Cardiac fibroblast (primary cell): ENCODE results near the gene BSX.

ENCODE experiments used
- DNase-seq, 2 donors: peaks; one replicate each; pipeline versions ENCODE4 v3.0.0 to v3.0.0-alpha.2; 2010; ENCODE audit warnings: low read depth in 2 of 2
- H3K4me3 ChIP-seq, 2 donors: replicated peaks in 1 of 2; 1 replicate in 1 of 2; 2 replicates in 1 of 2; pipeline ENCODE4 v1.5.1; 2011; ENCODE audit warnings: low read depth in 2 of 2, low read length in 2 of 2, mild to moderate bottlenecking in 2 of 2, moderate library complexity in 1 of 2
- CTCF ChIP-seq: IDR thresholded peaks from one replicate; pipeline ENCODE4 v1.5.1; 2011; ENCODE audit warnings: low read depth, mild to moderate bottlenecking, low read length, inconsistent platforms

Gene BSX

DNA sequence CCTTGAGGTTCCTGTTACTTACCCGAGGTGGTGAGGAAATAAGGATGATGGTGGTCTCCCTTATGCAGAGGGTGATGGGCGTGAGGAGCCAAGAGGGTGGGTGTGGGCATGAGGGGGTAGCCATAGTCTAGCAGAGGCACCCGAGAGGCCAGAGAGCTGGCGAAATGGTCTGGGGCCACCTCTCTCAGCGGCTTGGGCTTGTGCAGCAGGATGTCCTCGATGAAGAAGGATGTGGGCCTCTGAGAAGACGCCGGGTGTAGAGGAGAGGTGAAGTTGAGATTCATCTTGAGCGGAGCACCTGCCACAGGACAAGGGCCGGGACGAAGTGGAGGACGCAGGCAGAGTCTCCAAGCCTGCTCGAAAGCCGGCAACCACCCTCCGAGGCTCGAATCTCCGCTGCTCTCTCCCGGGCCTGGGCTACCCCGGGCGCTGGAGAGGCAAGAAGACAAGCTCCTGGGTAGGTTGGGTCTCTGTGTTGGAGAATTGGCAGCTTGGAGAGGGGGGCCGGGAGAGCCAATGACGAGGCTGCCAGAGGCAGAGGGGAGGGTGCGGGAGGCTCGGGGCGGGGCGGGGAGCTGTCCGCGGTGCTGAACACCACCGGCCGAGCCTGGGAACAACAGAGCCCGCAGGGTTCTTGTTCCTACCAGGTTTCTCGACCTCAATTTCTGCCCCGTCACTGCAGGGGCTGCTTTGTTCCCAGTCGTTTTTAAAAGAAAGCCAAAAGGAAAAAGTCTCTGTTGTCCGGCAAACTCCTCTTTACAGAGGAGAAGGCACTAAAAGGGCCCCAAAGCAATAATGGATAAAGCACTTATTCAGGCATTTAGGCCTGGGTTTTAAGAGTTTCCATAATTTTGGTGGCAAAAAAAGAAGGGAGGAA lies at the start of gene BSX:
Gene BSX (minus strand): TSS at position 447 of the 877 bp plus-strand sequence. CDS start 163 bp downstream, at position 284.
- no peak within 1 kb of the TSS for H3K4me3 ChIP-seq
- peak; percentile 40 to 61 for DNase-seq
- TF ChIP-seq CTCF: no peak

DNA sequence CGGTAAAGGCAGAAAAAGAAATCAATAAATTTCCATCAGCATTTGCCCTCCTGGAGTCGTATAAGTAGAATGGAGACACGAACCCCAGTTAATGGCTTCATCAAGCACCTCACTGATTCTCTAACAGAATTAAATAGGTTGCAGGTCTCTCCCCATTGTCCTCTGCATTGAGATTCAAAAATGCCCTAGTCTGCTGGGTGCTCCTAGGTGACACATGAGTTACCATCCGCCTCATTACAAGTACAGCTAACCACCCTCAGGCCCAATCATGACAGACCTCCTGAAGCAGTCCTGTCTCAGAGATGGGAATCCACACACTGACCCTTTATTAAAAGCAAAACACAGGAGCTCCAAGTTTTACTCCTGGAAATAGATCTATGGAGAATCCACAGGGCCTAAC lies 48.9 kb upstream of the BSX start:
- no peak overlapping the region for H3K4me3 ChIP-seq
- DNase-seq: no peak
- no peak for TF ChIP-seq CTCF

GRCh38 chr11:123020968-123021367 lies 39.3 kb upstream of the BSX start:
- TF ChIP-seq CTCF: peak; percentile 83
- DNase-seq: peak; percentile 66 to 71
- H3K4me3 ChIP-seq: no peak overlapping the region

DNA sequence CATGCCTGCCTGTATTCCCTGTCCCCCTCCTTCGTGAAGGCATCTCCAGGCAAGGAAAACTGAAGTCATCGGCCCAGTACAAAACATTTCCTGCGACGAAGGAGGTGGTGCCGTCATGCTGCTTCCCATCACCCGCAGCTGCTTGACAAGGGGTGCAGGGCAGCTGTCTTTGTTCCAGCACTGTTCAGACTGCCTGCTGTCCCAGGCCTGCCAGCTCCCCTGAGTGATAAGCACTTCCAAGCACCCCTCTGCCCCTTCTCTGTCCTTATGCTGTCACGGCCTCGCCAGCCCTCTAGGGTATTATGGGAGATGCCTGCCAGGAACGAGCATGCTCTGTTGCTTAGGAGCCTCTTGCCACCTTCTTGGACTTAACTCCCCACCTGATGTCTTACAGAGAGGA lies 37.1 kb upstream of the BSX start:
- H3K4me3 ChIP-seq: no peak overlapping the region
- DNase-seq: no peak
- no peak for TF ChIP-seq CTCF

DNA sequence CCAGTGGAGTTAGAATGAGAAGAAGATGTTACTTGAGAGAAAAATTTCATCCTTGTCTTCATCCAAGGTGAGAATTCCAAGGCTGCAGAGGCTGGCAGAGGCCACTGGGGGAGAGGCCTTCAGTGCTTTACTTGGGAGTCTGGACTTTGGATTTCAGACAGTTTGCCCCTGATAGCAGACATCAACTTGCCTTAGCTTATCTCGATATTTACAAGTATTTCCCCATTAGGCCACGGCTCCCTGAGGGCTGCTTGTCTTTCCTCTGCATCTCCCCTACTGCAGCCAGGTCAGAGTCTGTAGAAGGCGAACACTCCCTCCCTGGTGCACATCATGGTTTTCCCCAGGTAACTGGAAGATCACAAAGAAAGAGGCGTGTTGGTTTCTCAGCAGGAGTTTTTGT lies 29.9 kb upstream of the BSX start:
- no peak for DNase-seq
- no peak for TF ChIP-seq CTCF

GRCh38 chr11:123006860-123007542 lies 25.4 kb upstream of the BSX start:
- DNase-seq: no peak
- no peak for TF ChIP-seq CTCF
- H3K4me3 ChIP-seq: no peak overlapping the region

More for the DNA sequence above, 29.9 kb upstream of the BSX start:
- H3K4me3 ChIP-seq: no peak overlapping the region
